GM19240 (cell line): ENCODE measurements around the gene TNMD.
"Not testable (repeated sequence)": the region's sequence is repeated elsewhere in the genome, so short reads cannot be mapped to it uniquely, and the experiment has no call there.

Experiments used
- DNase-seq: peaks from one replicate; pipeline ENCODE4 v3.0.0; 2011; ENCODE audit warnings: low spot score; ENCODE audit not compliant: insufficient read length

TNMD gene

GRCh38 chrX:100584611-100585010 is at the start of gene TNMD:
Gene TNMD, plus strand, starts transcription at chrX:100584936. Its CDS starts 83 bp downstream, at chrX:100585019.
- DNase-seq, result no peak

GRCh38 chrX:100565534-100565933 is 19.2 kb upstream of the TNMD start:
- not testable (repeated sequence) for DNase-seq

- DNase-seq, result no peak
These were observed 2.0 kb downstream of the TNMD start for GRCh38 chrX:100586747-100587146.

GRCh38 chrX:100587861-100588260 is 3.1 kb downstream of the TNMD start:
- no peak for DNase-seq

GRCh38 chrX:100591256-100592051 is 6.7 kb downstream of the TNMD start:
- no peak for DNase-seq

- no peak for DNase-seq
These were observed 8.4 kb downstream of the TNMD start for GRCh38 chrX:100593126-100593525.

- no peak for DNase-seq
These were observed 8.8 kb downstream of the TNMD start for GRCh38 chrX:100593581-100593980.

- no peak for DNase-seq
These were observed 11.9 kb downstream of the TNMD start for GRCh38 chrX:100596601-100597000.

GRCh38 chrX:100599456-100599855 is 14.7 kb downstream of the TNMD start:
- no peak for DNase-seq

- DNase-seq, result no peak
These were observed 15.6 kb downstream of the TNMD start for GRCh38 chrX:100600340-100600739.

- DNase-seq, result no peak
These were observed 16.0 kb downstream of the TNMD start for GRCh38 chrX:100600758-100601157.

- DNase-seq, result no peak
These were observed 22.0 kb downstream of the TNMD start for GRCh38 chrX:100606753-100607152.

GRCh38 chrX:100609591-100609990 is 24.9 kb downstream of the TNMD start:
- no peak for DNase-seq

- DNase-seq, result no peak
These were observed 27.2 kb downstream of the TNMD start for GRCh38 chrX:100611951-100612350.

GRCh38 chrX:100615005-100615404 is 30.3 kb downstream of the TNMD start:
- no peak for DNase-seq

- no peak for DNase-seq
These were observed 38.3 kb downstream of the TNMD start for GRCh38 chrX:100623001-100623400.

- DNase-seq, result no peak
These were observed 41.3 kb downstream of the TNMD start for GRCh38 chrX:100625985-100626491.

GRCh38 chrX:100635040-100635439 is 50.3 kb downstream of the TNMD start:
- DNase-seq, result no peak

GRCh38 chrX:100635989-100636320 is 51.2 kb downstream of the TNMD start:
- DNase-seq, result no peak

GRCh38 chrX:100636321-100636991 is 51.7 kb downstream of the TNMD start, which contains the start of gene TSPAN6:
Gene TSPAN6, minus strand, starts transcription at chrX:100636806. Its CDS starts 112 bp downstream, at chrX:100636694.
- DNase-seq, result no peak

- no peak for DNase-seq
These were observed 57.6 kb downstream of the TNMD start for GRCh38 chrX:100642290-100642689.

GRCh38 chrX:100643212-100643611 is 58.5 kb downstream of the TNMD start:
- DNase-seq, result no peak
